Stimulated activated naive CD8-positive, alpha-beta T cell treated with anti-CD3 and anti-CD28 coated beads, Interleukin-15, amount 100 ng/mL, for 72 hours (primary cell): ENCODE measurements around the gene TUBB3.
"Not testable (repeated sequence)": the region's sequence is repeated elsewhere in the genome, so short reads cannot be mapped to it uniquely, and the experiment has no call there.

Experiments used
- ATAC-seq: fragments of 150-1000 bp; cut with Tn5 transposase; 2 replicates; pipeline ENCODE4 v1.10.0; 2021; ENCODE audit warnings: mild to moderate bottlenecking, moderate library complexity
- DNase-seq, 2 donors: peaks; one replicate each; pipeline ENCODE4 v3.0.0; 2021 to 2022
- H3K27ac Mint-ChIP-seq, 2 donors: one replicate each; pipeline ENCODE4 v1.8.0; 2022; ENCODE audit warnings: mild to moderate bottlenecking in 2 of 2, mixed read lengths in 2 of 2, moderate library complexity in 2 of 2
- H3K27me3 Mint-ChIP-seq: one replicate; pipeline ENCODE4 v1.8.0; 2022; ENCODE audit warnings: mixed read lengths
- H3K4me1 Mint-ChIP-seq: one replicate; pipeline ENCODE4 v1.8.0; 2022; ENCODE audit warnings: mild to moderate bottlenecking, mixed read lengths
- H3K4me3 Mint-ChIP-seq, 2 donors: one replicate each; pipeline ENCODE4 v1.8.0; 2022; ENCODE audit warnings: mild to moderate bottlenecking in 2 of 2, mixed read lengths in 2 of 2, moderate library complexity in 1 of 2
- H3K9me3 Mint-ChIP-seq, 2 donors: one replicate each; pipeline ENCODE4 v1.8.0; 2022; ENCODE audit warnings: mixed read lengths in 2 of 2

TUBB3 gene

GRCh38 chr16:89922884-89923639, at the start of gene TUBB3:
TSS of gene TUBB3 (plus strand) at chr16:89923342. CDS start at chr16:89923402, 60 bp downstream.
- peak; percentile 46 for ATAC-seq
- H3K27me3 Mint-ChIP-seq: peaks cover 92% of the 10 kb centered on the region
- no peak within 1 kb of the TSS for H3K27ac Mint-ChIP-seq
- peak in 1 of 2 donors; percentile 29 for DNase-seq
- peak within 1 kb of the TSS; percentile 78 for H3K4me3 Mint-ChIP-seq
- no peaks in the 10 kb centered on the region for H3K9me3 Mint-ChIP-seq
- peaks cover 54% of the 10 kb centered on the region for H3K4me1 Mint-ChIP-seq

- Mint-ChIP-seq H3K4me1 (peaks cover 27% of the 10 kb centered on the region), H3K4me3 (peak overlapping the region; percentile 88 to 89), H3K9me3 (peaks cover 5 to 7% of the 10 kb centered on the region in 2 donors), H3K27ac (peak overlapping the region; percentile 95 to 99), H3K27me3 (no peaks in the 10 kb centered on the region)
- ATAC-seq (peak; percentile 78), DNase-seq (peak; percentile 93 to 96)
These were observed 49.0 kb upstream of the TUBB3 start for GRCh38 chr16:89873972-89874689.

- not testable (repeated sequence) for H3K27ac Mint-ChIP-seq, H3K9me3 Mint-ChIP-seq, ATAC-seq, DNase-seq, H3K4me3 Mint-ChIP-seq, H3K27me3 Mint-ChIP-seq
- H3K4me1 Mint-ChIP-seq: peaks cover 18% of the 10 kb centered on the region
These were observed 44.0 kb upstream of the TUBB3 start for GRCh38 chr16:89879123-89879522.

DNA sequence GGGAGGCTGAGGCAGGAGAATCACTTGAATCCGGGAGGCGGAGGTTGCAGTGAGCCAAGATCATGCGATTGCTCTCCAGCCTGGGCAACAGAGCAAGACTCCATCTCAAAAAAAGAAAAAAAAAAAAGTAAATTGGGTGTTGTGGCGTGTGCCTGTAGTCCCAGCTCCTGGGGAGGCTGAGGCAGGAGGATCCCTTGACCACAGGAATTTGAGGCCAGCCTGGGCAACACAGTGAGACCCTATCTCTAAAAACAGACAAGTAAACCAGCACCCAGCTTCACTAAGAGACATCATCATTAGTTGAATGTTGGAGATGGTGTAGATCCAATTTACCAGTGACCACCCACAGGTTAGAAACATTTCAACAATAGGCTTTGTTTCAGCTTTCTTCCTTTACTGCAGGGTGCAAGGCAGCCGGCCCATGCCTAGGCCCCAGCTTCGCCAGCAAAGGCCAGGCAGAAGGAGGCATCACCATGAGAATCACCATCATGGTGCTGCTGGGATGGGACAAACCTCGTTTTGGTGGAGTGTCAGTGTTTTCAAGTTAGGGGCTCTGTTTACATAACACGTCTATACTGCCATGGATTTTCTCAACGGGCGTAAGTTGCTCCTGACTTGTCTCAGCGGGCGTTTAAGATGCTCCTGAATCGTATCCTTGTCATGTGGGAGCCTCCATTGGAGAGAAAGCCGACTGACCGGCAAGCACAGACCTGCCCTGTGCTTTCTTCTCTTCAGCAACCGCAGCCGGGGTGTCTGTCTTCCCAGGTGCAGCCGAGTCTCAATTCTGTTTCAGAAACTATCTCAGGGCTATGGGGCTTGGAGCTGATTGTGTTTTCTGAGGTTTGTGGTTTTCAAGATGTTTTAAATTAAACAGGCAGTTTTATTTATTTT, 42.4 kb upstream of the TUBB3 start:
- H3K9me3 Mint-ChIP-seq: no peaks in the 10 kb centered on the region
- ATAC-seq: no peak
- H3K27ac Mint-ChIP-seq: no peak overlapping the region
- H3K4me1 Mint-ChIP-seq: peaks cover 5% of the 10 kb centered on the region
- H3K4me3 Mint-ChIP-seq: no peak overlapping the region
- DNase-seq: no peak
- no peaks in the 10 kb centered on the region for H3K27me3 Mint-ChIP-seq

DNA sequence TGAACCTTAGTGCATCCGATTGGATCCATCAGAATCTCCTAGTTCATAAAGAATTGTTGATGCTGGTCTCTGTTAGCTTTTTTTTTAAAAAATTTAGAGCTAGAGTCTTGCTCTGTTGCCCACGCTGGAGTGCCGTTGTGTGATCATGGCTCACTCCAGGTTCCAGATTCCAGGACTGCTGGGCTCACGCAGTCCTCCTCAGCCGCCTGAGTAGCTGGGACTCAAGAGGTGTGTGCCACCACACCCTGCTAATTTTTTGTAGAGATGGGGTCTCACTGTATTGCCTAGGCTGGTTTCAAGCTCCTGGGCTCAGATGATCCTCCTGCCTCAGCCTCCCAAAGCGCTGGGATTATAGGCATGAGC, 41.8 kb upstream of the TUBB3 start:
- ATAC-seq (no peak), DNase-seq (no peak)
- no peaks in the 10 kb centered on the region for H3K27me3 Mint-ChIP-seq
- H3K4me3 Mint-ChIP-seq: no peak overlapping the region
- H3K9me3 Mint-ChIP-seq: no peaks in the 10 kb centered on the region
- H3K27ac Mint-ChIP-seq: no peak overlapping the region
- peaks cover 5% of the 10 kb centered on the region for H3K4me1 Mint-ChIP-seq

GRCh38 chr16:89883346-89884040, 39.6 kb upstream of the TUBB3 start:
- Mint-ChIP-seq H3K9me3 (no peaks in the 10 kb centered on the region), H3K4me1 (peaks cover 5% of the 10 kb centered on the region), H3K27ac (peak overlapping the region in 1 of 2 donors; percentile 10), H3K27me3 (no peaks in the 10 kb centered on the region), H3K4me3 (no peak overlapping the region)
- ATAC-seq (no peak), DNase-seq (no peak)

- DNase-seq (no peak), ATAC-seq (no peak)
- no peaks in the 10 kb centered on the region for H3K9me3 Mint-ChIP-seq
- H3K4me1 Mint-ChIP-seq: peaks cover 5% of the 10 kb centered on the region
- H3K4me3 Mint-ChIP-seq: no peak overlapping the region
- no peak overlapping the region for H3K27ac Mint-ChIP-seq
- H3K27me3 Mint-ChIP-seq: no peaks in the 10 kb centered on the region
These were observed 39.1 kb upstream of the TUBB3 start for GRCh38 chr16:89884041-89884421.

GRCh38 chr16:89887243-89887642, 35.9 kb upstream of the TUBB3 start:
- no peak for ATAC-seq
- Mint-ChIP-seq H3K4me1 (peaks cover 18% of the 10 kb centered on the region), H3K27me3 (no peaks in the 10 kb centered on the region), H3K4me3 (no peak overlapping the region), H3K9me3 (no peaks in the 10 kb centered on the region), H3K27ac (no peak overlapping the region)
- no peak for DNase-seq

DNA sequence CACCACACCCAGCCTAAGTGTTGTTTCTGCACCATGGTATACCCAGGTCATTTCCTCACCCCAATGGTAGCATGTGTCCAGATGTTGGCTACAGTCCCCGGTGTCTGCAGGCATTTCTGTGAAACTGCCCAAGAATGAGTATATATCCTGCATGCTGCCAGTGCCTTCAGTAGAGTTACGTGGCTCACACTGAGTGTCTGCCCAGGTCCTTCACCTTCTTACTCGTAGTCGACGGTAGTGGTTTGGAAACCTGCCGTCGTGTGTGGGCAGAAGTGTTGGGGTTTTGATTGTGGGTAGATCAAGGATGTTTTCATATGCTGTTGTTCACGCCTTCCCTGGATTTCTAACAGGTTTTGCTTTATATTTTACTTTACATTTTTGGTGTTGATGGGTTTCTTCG, 32.9 kb upstream of the TUBB3 start:
- peak overlapping the region; percentile 17 to 69 for H3K27ac Mint-ChIP-seq
- peaks cover 18% of the 10 kb centered on the region for H3K4me1 Mint-ChIP-seq
- no peaks in the 10 kb centered on the region for H3K27me3 Mint-ChIP-seq
- H3K4me3 Mint-ChIP-seq: no peak overlapping the region
- no peaks in the 10 kb centered on the region for H3K9me3 Mint-ChIP-seq
- ATAC-seq: peak; percentile 94
- peak; percentile 46 to 57 for DNase-seq

DNA sequence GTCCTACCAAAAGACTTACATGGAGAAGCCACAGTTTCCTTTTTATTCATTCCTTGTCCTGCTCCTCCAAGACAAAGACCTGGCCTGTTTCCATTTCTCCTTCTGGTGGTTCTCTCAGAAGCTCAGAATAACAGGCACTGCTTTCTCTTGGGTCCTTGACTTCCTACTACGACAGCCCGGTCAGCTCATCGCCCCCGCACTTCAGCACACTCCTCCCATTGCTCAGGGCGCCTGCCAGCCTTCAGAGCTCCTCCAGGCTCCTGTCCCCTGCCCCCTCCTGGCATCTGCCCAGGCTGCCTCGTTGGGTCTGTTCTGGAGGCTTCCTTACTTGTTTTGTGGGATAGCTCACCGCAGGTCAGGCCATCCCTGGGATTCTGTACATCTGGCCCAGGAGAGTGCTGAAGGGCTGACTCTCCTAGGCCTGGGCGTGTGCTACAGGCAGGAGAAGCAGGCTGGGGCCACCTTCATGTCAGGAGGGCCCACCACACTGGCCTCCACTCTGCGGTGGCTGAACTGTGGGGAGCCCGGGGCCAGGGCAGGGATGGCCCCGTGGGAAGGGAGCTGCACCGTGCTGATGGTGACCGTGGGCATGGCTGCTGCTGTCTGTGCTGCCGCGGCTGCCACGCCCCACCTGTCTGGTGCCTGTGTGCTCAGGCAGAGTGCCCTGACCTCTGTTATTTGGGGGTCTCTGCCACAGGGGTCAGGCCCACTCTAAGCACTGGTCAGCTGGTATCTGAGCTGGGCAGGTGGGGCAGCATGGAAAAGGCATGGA, 32.1 kb upstream of the TUBB3 start:
- Mint-ChIP-seq H3K9me3 (no peaks in the 10 kb centered on the region), H3K27ac (no peak overlapping the region), H3K27me3 (no peaks in the 10 kb centered on the region), H3K4me1 (peaks cover 18% of the 10 kb centered on the region), H3K4me3 (peak overlapping the region in 1 of 2 donors; percentile 1)
- ATAC-seq (no peak), DNase-seq (no peak)

GRCh38 chr16:89892055-89892630, 31.0 kb upstream of the TUBB3 start:
- Mint-ChIP-seq H3K27me3 (no peaks in the 10 kb centered on the region), H3K4me1 (peaks cover 18% of the 10 kb centered on the region), H3K4me3 (no peak overlapping the region), H3K27ac (no peak overlapping the region), H3K9me3 (no peaks in the 10 kb centered on the region)
- no peak for ATAC-seq
- no peak for DNase-seq

DNA sequence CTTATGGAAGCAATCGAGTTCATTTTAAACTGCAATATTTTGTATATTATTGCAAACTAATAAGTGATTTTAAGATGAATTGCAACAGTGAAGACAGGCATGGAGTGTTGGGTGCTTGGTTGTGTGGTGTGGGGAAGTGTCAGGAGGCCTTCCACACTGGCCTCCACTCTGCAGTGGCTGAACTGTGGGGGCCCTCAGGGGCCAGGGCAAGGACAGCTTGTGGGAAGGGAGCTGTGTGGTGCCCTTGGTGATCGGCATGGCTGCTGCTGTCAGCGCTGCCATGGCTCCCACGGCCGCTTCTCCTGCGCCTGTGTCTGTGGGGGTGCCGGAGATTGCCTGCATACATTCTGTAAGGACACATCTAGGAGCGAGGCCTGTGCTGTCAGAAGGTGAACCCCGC, 30.5 kb upstream of the TUBB3 start:
- no peaks in the 10 kb centered on the region for H3K9me3 Mint-ChIP-seq
- no peak for DNase-seq
- ATAC-seq: no peak
- H3K27ac Mint-ChIP-seq: peak overlapping the region in 1 of 2 donors; percentile 19
- H3K4me1 Mint-ChIP-seq: peaks cover 18% of the 10 kb centered on the region
- no peak overlapping the region for H3K4me3 Mint-ChIP-seq
- no peaks in the 10 kb centered on the region for H3K27me3 Mint-ChIP-seq

DNA sequence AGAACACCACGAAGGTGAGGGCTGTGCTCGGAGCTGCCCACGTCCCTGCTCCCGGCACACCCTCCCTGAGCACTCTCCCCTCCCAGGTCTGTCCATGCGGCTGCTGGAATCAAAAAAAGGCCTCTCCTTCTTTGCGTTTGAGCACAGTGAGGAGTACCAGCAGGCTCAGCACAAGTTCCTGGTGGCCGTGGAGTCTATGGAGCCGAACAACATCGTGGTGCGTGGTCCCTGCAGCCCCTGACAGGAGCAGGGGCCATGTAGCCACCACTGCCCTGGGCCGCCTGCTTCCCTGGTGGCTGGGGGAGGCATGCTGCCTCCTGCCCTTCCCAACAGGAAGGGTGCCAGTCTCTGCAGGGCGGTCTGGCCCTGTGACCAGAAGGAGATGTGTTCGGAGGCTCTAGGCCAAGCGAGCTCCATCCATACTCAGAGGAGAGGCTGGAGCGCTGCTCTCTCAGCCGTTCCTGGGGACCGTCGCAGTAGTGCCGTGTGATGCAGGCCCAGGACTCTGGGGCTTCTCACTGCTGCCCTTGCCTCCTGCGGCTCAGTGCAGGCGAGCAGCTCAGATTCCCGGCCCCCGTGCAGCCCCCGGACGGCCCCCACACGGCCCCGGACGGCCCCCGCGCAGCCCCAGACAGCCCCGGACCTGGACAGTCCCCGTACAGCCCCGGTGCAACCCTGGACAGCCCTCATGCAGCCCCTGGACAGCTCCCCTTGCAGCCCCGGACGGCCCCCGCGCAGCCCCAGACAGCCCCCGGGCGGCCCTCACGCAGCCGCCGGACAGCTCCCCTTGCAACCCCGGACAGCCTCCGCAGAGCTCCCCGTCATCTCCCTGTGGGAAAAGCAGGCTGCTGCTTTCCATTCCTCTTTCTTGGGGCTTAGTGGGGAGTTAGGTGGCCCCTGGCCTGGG, 29.2 kb upstream of the TUBB3 start:
- Mint-ChIP-seq H3K27me3 (no peaks in the 10 kb centered on the region), H3K27ac (no peak overlapping the region), H3K9me3 (no peaks in the 10 kb centered on the region), H3K4me3 (no peak overlapping the region), H3K4me1 (peaks cover 18% of the 10 kb centered on the region)
- DNase-seq (no peak), ATAC-seq (no peak)
